Measurements from ENCODE around the gene P2RX5. TPM values are rescaled to one million over a fixed set of nuclear protein-coding genes. Genes with fewer than 3 reads are reported as not detected.

The P2RX5 gene
- total and polyA plus RNA-seq, 10 of the 15 experiments (the other 5 are each of a cell fraction or from before 2014, with no cell fraction given), result 6.9 to 28.8 (median 19.5) TPM

- no peak for DNase-seq (ENCODE audit: low read depth, low spot score)
- H3K4me3 ChIP-seq, result peak overlapping the region; percentile 94
- CTCF ChIA-PET, result interaction anchor here (0.6 to 1.6 kb wide), 6 partner anchors 9 to 162 kb away, joined by 3 to 17 read pairs (median 4); no protein-coding TSS in a partner anchor
- RAD21 ChIA-PET (ENCODE audit: unreplicated experiment), result interaction anchor here (1.0 to 3.1 kb wide), 9 partner anchors 12 to 211 kb away, joined by 3 to 26 read pairs (median 5); partner anchors contain the start of genes HASPIN and TRPV3
- intact Hi-C loops (cut with micrococcal nuclease; ENCODE audit: unreplicated experiment), result loop anchor here (2.0 kb wide), 1 partner anchor 77 kb away; no protein-coding TSS in a partner anchor
- peaks cover 4% of the 10 kb centered on the region; the same call in 1 of the 2 replicates for H3K4me1 ChIP-seq (ENCODE audit: control insufficient read depth, insufficient read depth, low read length)
- peak overlapping the region; percentile 98 for H3K4me2 ChIP-seq (ENCODE audit: control insufficient read depth, insufficient read depth)
- POLR2A ChIA-PET, result interaction anchor here (0.6 to 1.3 kb wide), 8 partner anchors 10 to 276 kb away, joined by 3 to 11 read pairs (median 4); partner anchors contain the start of gene TRPV3
- H3K27me3 ChIP-seq (replicated peaks in 1 of 2; ENCODE audit: control insufficient read depth in 2 of 2, insufficient read depth in 2 of 2, low read length in 1 of 2), result no peaks in the 10 kb centered on the region
- H3K27ac ChIP-seq (ENCODE audit: control insufficient read depth, insufficient read depth), result peak overlapping the region; percentile 98
- H3K9me3 ChIP-seq (replicated peaks; ENCODE audit: control insufficient read depth, insufficient read depth, low read length), result no peaks in the 10 kb centered on the region
- H3K36me3 ChIP-seq (ENCODE audit: control insufficient read depth in 2 of 2, insufficient read depth in 2 of 2, low read length in 1 of 2), result no peaks in the 10 kb centered on the region; a peak in 2 of 4 replicates
- in situ Hi-C loops (cut with MboI), result no loop called here
- H4K20me1 ChIP-seq (ENCODE audit: control insufficient read depth, insufficient read depth), result no peaks in the 10 kb centered on the region
- peak overlapping the region; percentile 89 for H2AFZ ChIP-seq (ENCODE audit: control insufficient read depth, low read depth, low read length)
- BruUV-seq (replicated peaks), result TSS peak; percentile 79
- SMC1A ChIA-PET (ENCODE audit: uncharacterized antibody, unreplicated experiment), result interaction anchor here (0.8 to 1.7 kb wide), 9 partner anchors 8 to 101 kb away, joined by 3 to 6 read pairs (median 4); no protein-coding TSS in a partner anchor
- no peak for FAIRE-seq
- WGBS (ENCODE audit: insufficient coverage, insufficient replicate concordance, low lambda C conversion rate, missing lambda C conversion rate), result 15% methylated on average over 31 of the region's 38 CpGs
- H3K79me2 ChIP-seq (ENCODE audit: control insufficient read depth, insufficient read depth, low read length), result peaks cover 12% of the 10 kb centered on the region
- peak; percentile 1; the same call in 2 of the 3 replicates for ATAC-seq
- H3K9ac ChIP-seq (ENCODE audit: control insufficient read depth, insufficient read depth, low read length), result peak overlapping the region; percentile 75
- no peak for TF ChIP-seq HDAC6 (IDR thresholded peaks at IDR 0.05; ENCODE audit: unreplicated experiment)
- no peak for TF ChIP-seq E2F4 (IDR thresholded peaks at IDR 0.05; ENCODE audit: low read depth, low read length)
- no peak for TF ChIP-seq PAX8 (IDR thresholded peaks at IDR 0.05)
- no peak for TF ChIP-seq TAF1 (IDR thresholded peaks at IDR 0.05; ENCODE audit: borderline replicate concordance, low read depth, low read length)
- peak; percentile 49; the same call in 1 of the 2 replicates for TF ChIP-seq LARP7 (IDR thresholded peaks at IDR 0.05)
- TF ChIP-seq CHD4 (IDR thresholded peaks at IDR 0.05), result no peak
- TF ChIP-seq TCF12 (IDR thresholded peaks at IDR 0.05; ENCODE audit: low read depth, low read length), result no peak
- TF ChIP-seq NR2C1 (IDR thresholded peaks at IDR 0.05), result no peak
- no peak for TF ChIP-seq RBBP5 (conservative IDR thresholded peaks at IDR 0.05)
- no peak for TF ChIP-seq PML (IDR thresholded peaks at IDR 0.05; ENCODE audit: low read length)
- no peak for TF ChIP-seq ASH2L (IDR thresholded peaks at IDR 0.05; ENCODE audit: borderline replicate concordance, low read depth)
- TF ChIP-seq IKZF1 (conservative IDR thresholded peaks at IDR 0.05), result no peak
- TF ChIP-seq HSF1 (IDR thresholded peaks at IDR 0.05; ENCODE audit: low read depth, low read length), result no peak
- peak; percentile 35 for TF ChIP-seq RELA (IDR thresholded peaks at IDR 0.05; ENCODE audit: borderline replicate concordance, partially characterized antibody)
- TF ChIP-seq NFYB (IDR thresholded peaks at IDR 0.05; ENCODE audit: insufficient read depth, low read depth, low read length), result no peak
- TF ChIP-seq SPI1 (IDR thresholded peaks at IDR 0.05; ENCODE audit: borderline replicate concordance, insufficient read depth, low read depth, low read length), result no peak
- TF ChIP-seq BCL11A (IDR thresholded peaks at IDR 0.05; ENCODE audit: low read depth, low read length), result no peak
- TF ChIP-seq, protein P1, sequence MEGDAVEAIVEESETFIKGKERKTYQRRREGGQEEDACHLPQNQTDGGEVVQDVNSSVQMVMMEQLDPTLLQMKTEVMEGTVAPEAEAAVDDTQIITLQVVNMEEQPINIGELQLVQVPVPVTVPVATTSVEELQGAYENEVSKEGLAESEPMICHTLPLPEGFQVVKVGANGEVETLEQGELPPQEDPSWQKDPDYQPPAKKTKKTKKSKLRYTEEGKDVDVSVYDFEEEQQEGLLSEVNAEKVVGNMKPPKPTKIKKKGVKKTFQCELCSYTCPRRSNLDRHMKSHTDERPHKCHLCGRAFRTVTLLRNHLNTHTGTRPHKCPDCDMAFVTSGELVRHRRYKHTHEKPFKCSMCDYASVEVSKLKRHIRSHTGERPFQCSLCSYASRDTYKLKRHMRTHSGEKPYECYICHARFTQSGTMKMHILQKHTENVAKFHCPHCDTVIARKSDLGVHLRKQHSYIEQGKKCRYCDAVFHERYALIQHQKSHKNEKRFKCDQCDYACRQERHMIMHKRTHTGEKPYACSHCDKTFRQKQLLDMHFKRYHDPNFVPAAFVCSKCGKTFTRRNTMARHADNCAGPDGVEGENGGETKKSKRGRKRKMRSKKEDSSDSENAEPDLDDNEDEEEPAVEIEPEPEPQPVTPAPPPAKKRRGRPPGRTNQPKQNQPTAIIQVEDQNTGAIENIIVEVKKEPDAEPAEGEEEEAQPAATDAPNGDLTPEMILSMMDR (IDR thresholded peaks at IDR 0.05 in 2 of 3, conservative IDR thresholded peaks at IDR 0.05 in 1 of 3; ENCODE audit: control insufficient read depth in 2 of 3, extremely low read depth in 1 of 3, insufficient read depth in 1 of 3, low read depth in 3 of 3, low read length in 3 of 3), result no peak; a peak in 1 of 6 replicates
- TF ChIP-seq CREM (IDR thresholded peaks at IDR 0.05; ENCODE audit: low read depth), result no peak
- no peak for TF ChIP-seq HDGF (IDR thresholded peaks at IDR 0.05)
- no peak for TF ChIP-seq TARDBP (IDR thresholded peaks at IDR 0.05; ENCODE audit: borderline replicate concordance)
- TF ChIP-seq ZNF274 (IDR thresholded peaks at IDR 0.05; ENCODE audit: insufficient read depth, insufficient read length), result no peak
These were observed 60.3 kb downstream of the P2RX5 start for GRCh38 chr17:3635474-3636153.
